ENCODE data around the gene DACT3.
A peak's percentile ranks its signal among the peaks of the same experiment; 100 is the strongest.

The DACT3 gene, protein sequence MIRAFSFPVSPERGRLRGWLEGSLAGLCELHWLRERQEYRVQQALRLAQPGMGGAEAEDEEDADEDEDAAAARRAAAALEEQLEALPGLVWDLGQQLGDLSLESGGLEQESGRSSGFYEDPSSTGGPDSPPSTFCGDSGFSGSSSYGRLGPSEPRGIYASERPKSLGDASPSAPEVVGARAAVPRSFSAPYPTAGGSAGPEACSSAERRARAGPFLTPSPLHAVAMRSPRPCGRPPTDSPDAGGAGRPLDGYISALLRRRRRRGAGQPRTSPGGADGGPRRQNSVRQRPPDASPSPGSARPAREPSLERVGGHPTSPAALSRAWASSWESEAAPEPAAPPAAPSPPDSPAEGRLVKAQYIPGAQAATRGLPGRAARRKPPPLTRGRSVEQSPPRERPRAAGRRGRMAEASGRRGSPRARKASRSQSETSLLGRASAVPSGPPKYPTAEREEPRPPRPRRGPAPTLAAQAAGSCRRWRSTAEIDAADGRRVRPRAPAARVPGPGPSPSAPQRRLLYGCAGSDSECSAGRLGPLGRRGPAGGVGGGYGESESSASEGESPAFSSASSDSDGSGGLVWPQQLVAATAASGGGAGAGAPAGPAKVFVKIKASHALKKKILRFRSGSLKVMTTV

DNA sequence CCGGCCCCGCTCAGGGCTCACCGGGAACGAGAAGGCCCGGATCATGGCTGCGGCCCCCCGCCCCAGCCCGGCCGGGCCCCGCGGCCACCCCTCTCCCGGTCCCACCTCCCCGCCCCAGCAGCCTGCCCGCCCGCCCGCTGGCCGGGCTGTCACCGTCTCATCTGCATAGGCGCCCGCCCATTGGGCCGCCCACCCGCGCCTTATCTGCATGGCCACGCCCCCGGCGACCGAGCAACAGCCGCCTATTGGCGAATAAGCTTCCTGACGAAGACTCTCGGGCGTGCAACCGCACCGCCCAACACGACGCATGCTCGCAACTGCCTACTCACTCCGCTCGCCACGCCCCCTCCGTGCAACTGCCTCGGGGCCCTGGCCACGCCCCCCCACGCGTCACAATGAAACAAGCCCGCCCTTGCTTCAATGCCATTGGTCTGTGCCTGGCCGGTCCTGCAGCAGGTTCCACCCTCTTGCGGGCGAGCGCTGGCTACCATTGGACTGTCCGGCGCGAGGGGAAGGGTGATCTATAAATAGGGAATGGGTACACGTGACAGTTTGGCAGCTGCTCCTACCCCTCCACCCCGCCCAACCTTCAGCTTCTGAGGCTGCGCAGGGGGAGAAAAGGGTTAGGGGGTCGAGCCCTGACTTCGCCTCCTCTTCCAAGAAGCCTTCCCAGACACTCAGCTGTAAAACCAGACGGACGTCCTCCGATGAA, at the start of gene DACT3:
Gene DACT3, minus strand, starts transcription at position 163 of the 712 bp plus-strand sequence. Its CDS starts 118 bp downstream, at position 45.
- DNase-seq (ENCODE audit: low spot score): peak; percentile 100

DNA sequence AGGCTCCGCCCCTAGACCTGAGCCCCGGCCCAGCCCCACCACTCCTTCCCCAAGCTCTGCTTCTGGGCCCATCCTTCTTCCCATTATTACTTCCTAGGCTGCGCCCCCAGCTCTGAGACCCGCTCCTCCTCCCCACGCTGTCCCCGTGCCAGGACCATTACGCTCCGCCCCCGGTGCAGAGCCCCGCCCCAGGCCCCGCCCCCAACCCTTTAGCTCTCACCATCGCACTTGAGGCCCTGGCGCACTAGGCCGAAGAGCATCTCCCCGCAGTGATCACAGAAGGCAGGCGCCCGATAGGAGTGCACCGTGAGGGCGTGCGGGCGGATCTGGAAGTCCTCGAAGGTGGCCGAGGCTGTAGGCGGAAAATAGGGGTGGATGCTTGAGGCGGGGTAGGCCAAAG, 49.7 kb upstream of the DACT3 start:
- DNase-seq (ENCODE audit: low spot score): no peak

DNA sequence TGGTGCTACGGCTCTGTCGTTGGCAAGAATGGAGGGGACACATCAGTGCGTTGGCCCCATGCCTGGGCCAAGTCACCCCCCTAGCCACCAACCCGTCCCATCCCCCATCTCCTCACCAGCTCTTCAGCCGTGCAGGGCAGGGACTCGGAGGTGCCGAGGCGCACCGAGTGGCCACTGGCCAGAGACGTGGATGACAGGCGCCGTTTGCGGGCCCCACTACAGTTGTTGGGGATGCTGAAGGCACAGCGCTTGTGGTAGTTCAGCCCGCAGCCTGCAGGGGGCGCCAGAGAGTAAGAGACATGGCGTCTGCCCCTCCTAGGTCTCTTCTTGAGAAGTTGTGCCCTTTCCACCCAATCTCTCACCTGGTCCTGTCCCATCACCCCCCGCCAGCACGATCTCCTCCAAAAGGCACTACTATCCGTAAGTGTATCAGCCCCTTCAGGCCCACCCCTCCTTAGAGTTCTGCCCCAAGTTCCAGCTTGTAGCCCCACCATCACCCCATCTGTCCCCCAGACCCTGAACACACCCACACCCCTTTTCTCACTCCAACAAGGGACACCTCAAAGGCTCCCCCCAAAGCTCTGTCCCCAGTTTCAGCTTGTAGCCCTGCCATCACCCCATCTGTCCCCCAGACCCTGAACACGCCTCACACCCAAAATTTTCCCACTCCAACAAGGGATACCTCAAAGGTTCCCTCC, 43.5 kb upstream of the DACT3 start:
- peak; percentile 55 for DNase-seq (ENCODE audit: low spot score)

DNA sequence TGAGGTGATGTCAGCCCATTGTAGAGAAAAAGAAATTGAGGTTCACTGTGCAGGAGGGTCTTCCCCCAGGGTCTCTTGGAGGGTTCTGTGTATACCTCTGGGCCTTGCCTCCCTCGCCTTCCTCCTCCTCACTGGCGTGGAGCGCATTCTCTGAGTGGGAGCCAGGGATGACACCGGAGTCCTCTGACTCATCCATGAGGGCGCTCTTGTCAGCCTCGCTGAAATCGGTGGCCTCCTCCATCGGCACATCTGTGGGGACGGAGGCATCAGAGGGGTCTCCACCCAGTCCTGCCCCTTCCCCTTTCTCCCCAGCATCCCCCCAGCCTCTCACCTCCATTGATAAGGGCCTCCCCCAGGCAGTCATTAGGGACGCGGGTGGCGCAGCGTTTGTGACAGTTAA, 39.7 kb upstream of the DACT3 start:
- no peak for DNase-seq (ENCODE audit: low spot score)

DNA sequence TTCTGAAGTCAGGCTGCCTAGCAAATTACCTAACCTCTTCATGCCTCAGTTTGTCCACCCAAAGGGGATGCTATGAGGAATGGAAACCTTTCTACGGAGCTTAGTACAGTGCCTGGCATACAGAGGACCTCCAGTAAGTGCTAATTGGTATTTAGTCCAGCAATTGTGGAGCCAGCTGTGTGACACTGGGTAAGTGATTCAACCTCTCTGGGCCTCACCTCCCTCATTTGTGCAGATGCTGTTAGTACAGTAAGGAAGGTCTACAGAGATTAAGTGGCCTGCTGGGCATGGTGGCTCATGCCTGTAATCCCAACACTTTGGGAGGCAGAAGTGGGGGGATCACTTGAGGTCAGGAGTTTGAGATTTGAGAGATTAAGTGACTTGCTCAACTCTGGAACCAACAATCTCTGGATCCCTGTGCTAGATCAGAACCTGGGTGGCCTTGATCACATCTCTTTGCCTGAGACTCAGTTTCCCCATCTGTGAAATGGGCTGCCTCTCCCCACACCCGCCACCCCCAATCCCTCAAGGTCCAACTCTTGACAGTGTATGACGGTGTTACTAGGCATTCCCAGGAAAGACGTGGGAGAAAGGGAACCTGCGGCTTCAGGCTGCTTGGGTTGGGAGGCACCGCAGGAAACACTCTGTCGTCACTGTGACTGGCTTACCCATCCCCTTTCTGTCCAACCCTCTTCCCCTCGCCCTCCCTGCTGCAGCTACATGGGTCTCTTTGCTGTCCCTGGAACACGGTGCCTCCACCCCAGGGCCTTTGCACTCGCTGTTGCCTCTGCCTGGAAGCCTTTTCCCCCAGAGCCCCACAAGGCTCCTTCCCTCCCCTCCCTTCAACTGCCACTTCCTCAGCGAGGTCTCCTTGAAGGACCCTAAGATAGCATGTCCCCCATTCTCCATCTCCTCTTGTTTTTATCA, 37.7 kb upstream of the DACT3 start:
- no peak for DNase-seq (ENCODE audit: low spot score)

DNA sequence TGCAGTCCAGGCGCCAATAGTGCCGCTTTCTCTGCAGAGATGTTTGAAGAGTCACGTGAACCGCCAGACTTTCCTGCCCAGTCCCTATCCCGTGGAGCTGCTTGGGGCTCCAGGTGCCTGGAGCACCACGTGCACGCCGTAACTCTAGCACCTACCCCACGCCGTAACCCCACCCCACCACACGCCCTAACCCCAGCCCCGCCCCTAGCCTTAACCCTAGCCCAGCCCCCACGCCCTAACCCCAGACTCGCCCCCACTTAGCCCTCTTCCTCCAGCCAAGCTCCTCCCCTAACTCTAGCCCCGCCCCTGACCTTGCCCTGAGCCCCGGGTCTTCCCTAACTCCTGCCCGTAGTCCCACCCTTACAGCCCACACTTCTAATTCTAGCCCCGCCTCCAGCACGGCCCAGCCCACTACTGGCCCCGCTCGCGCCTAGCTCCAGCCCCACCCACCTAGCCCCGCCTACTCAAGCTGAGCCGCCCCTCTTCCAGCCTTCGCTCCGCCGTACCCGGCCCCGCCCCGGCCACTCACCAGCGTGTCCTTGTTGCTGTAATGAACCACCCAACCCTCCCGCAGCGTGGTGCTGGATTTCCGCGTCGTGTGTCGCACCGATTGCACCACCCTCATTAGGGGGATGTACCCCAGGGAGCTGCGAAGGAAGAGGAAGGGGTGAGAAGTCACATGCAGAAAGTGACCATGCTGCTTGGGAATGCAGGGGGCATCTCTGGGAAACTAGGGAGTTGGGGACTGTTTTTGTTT, 36.4 kb upstream of the DACT3 start:
- peak; percentile 83 for DNase-seq (ENCODE audit: low spot score)

DNA sequence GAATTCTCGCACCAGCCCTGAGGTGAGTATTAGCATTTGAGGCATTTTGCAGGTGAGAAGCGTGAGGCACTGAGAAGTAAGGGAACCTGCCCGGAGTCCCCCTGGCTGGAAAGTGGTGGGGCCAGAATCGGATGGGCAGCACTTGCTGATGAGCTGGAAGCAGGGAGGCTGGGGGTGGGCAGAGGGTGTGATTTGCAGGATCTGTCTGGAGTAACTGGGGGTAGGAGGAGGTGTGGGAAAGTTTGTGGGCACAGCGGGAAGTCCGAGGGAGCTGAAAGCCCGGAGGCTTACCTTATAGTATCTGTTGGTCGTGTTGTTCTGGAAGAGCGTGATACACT, 35.9 kb upstream of the DACT3 start:
- no peak for DNase-seq (ENCODE audit: low spot score)

DNA sequence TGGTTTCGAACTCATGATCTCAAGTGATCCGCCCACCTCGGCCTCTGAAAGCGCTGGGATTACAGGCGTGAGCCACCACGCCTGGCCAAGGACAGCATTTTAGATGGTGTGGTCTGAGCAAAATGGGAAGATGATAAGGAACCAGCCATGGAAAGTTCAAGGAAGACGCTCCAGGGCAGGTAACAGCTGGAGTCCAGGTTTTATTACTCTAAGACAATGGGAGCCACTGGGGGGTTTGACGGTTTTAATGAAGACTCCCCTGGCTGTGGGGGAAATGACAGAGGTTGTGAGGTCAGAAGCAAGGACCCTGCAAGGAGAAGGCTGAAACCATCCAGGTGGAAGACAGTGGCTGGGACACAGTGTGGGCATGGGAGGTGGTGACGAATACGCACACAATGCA, 35.1 kb upstream of the DACT3 start:
- no peak for DNase-seq (ENCODE audit: low spot score)

DNA sequence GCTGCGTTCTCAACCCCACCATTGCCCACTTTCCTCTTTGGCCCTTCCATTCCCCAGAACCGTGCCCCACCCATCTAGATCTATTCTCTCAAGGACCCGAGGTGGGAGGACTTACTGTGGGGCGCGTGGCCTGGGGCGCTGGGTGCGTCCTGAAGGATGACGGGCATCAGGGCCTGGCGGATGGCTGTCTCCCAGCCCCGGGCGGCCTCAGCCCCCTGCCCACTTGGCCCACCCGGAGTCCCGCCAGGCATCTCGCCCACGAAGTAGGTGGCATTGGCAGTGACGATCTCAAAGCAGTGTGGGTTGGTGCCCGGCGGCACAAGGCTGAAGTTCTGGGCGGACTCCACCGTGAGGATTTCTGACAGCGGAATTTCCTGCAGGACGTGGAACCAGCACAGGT, 32.8 kb upstream of the DACT3 start:
- no peak for DNase-seq (ENCODE audit: low spot score)

DNA sequence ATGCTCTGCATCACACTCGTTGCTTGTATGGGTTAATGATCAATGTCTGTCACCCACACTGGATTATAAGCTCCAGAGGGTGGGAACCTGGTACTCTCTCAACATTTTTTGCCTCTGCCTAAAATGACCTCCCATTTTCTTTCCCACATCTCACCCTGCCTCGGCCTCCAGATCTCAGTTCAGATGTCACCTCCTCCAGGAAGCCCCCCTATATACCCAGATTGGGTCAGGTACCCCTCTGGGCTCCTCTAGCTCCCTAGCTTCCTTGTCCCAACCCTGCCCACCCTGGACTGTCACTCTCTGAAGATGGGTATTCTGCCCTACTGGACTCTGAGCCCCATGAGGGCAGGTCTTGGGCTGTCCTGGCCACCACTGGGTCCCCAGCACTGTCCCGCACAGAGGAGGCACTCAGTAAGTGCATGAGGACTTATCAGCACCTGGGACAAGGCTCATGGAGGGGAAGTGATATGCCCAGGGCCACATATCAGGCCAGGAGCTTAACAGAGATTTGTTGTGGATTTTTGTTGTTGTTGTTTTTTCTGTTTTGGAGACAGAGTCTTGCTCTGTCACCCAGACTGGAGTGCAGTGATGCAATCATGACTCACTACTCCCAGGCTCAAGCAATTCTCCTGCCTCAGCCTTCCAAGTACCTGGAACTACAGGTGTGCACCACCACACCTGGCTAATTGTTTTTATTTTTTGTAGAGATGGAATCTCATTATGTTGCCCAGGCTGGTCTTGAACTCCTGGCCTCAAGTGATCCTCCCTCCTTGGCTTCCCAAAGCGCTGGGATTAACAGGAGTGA, 32.1 kb upstream of the DACT3 start:
- no peak for DNase-seq (ENCODE audit: low spot score)

DNA sequence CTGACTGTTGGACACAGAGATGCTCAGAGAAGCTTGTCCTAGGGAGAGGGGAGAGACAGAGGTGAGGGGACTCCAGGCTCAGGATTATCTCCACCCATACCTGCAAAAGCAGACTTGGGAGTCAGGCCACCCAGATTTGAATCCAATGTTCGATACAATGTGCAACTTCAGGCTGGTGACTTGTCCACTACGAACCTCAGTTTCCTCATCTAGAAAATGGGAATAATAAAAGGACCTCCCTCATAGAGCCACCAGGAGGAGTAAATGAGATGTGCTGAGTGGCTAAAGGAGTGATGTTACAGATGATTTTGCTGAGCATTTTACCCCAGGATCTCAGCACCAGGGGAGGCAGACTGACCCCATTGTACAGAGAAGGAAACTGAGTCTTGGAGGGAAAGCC, 31.0 kb upstream of the DACT3 start:
- no peak for DNase-seq (ENCODE audit: low spot score)

DNA sequence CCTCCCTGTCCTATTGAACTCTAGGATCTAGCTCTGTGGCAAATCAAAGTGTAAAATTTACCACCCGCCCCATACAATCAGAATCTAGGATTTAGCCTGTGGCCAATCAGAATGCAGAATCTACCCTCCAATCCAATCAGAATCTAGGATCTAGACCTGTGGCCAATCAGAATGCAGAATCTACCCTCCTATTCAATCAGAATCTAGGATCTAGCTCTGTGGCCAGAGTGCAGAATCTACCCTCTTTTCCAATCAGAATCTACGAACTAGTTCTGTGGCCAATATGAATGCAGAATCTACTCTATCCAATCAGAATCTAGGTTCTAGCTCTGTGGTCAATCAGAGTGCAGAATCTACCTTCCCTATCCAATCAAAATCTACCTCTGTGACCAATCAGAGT, 30.1 kb upstream of the DACT3 start:
- no peak for DNase-seq (ENCODE audit: low spot score)

DNA sequence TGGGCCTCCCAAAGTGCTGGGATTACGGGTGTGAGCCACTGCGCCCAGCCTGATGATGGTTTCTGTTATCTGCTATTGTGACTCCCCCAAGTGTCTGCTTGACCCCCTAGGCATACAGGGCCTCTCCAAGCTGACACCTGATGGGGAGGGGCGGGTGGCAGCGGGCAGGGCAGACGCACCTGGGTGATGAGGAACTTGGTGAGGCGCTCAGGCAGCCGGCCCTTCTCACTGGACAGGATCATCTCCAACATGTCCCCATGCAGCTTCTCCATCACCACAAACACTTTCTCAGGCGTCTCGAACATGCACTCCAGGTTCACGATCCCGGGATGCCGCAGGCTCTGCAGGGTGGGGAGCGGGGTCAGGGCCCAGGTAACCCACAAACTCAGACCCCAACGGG, 28.4 kb upstream of the DACT3 start:
- no peak for DNase-seq (ENCODE audit: low spot score)

DNA sequence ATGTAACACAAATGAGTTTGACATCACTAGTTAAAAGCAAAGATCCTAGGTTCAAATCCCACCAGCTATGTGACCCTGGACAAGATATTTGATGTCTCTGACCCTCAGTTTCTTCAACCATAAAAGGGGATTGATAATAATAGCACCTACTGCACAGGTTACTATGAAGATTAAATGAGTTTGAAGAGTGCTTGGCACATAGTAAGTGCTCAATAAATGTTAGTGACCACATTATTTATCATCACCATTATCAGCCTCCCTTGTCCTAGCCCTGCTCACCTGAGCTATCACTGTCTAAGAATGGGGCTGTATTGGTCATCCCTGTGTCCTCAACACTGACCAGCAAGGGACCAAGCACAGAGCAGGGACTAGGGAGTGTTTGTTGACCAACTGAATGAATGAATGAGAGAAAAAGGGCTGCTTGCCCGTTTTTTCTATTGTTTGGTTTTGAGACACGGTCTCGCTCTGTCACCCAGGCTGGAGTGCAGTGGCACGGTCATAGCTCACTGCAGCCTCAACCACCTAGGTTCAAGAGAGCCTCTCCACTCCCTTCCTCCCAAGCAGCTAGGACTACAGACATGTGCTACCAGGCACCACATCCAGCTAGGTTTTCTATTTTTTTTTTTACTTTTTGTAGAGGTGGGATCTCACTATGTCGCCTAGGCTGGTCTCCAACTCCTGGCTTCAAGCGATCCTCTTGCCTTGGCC, 26.6 kb upstream of the DACT3 start:
- DNase-seq (ENCODE audit: low spot score): no peak

DNA sequence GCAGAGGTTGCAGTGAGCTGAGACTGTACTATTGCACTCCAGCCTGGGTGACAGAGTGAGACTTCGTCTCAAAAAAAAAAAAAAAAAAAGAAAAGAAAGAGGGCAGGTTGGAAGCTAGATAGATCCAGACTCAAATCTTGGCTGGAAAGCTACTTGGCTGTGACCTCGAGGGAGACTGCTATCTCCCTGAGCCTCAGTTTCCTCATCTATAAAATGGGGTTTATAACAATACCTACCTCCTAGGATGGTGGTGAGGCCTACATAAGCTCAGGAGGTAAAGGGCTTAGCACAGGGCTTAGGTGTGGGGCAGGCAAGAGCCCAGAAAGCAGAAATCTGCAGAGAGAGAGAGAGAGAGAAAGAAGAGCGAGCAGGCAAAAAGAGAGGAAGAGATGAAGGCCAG, 24.2 kb upstream of the DACT3 start:
- no peak for DNase-seq (ENCODE audit: low spot score)

DNA sequence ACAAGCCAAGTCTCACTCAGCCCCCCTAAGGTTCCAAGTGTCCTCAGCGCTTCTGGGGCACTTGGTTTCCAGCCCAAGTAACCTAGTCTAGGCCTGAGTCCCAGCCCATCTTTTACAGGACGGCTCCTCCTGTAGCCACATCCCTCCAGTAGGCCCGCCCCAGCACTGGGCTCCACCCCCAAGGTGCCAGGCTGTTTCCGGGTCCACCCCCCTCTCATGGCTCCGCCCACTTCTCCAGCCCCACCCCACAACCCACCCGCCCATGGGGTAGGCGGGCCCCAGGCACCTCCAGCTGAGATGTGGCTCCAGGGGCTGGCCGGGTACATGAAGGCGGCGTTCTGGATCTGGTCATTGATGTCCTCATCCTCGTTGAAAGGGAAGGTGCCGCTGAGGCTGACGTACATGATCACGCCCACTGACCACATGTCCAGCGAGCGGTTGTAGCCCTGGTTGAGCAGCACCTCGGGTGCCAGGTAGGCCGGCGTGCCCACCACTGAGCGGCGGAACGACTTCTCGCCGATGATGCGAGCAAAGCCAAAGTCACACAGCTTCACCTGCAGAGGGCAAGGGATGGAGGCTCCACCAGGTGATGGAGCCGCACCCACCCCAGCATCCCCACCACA, 17.2 kb upstream of the DACT3 start:
- DNase-seq (ENCODE audit: low spot score): peak; percentile 13

DNA sequence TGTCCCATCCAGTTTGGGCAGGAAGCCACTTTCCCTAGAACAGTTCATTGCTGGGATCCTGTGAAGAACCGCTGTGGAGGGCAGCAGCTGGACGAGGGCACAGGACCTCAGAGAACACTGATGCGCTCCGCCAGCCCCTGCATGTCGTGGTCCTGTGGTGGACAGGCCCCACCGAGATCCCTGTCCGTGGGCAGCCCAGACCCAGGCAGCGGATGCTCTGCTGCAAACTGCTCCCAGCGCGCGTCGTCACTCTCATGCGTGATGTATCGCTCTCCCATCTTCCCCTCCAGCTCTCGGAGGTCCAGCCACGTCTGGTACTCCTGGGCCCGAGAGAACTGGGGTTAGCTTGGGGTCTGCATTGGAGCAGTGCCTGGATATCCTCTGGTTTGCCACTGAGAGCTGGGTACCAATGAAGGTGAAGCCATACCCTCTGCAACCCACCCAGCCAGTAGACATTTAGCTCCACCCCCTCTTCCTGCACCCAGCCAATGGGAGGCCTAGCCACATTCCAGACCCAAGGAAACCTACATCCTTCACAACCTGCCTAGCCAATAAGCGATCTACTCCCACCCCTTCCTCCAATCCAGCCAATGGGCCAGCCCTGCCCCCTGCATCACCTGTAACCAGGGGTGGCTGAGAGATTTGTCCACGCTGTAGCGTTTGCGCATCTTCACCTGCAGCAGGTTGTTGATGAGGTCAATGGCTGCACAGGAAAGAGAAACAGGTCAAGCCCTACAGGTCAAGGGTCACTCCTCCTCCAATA, 13.6 kb upstream of the DACT3 start:
- peak; percentile 60 for DNase-seq (ENCODE audit: low spot score)

DNA sequence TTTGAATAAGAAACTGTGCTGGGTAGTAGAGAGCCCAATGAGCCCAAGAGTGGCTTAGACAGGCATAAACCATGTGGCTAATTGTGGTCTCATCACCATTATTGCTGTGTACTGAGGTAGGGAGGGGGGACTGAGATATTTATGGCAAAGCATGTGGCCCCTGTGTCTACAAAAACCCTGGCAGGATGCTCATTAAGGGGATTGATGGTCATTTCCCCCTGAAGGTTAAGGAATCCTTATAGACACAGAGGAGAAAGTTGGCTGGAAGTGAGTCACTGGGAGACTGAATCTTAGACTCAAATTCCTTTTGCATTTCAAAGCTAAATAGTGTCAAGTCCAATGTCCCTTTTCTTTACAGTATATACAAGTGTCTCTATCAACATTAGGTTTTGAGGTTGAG, 9.8 kb upstream of the DACT3 start:
- no peak for DNase-seq (ENCODE audit: low spot score)
